IMR-90 (cell line): ENCODE measurements around the gene TACC2. TPM values are rescaled to one million over a fixed set of nuclear protein-coding genes. Genes with fewer than 3 reads are reported as not detected.

Experiments
- ATAC-seq: fragments of 200-7000 bp; cut with Tn5 transposase; 2 replicates; pipeline ENCODE4 v1.9.1; 2020; ENCODE audit warnings: low read depth, mild to moderate bottlenecking, moderate library complexity
- BruUV-seq: library from RNA; stranded (reverse); fragments of 400-500 nt; replicated peaks from 2 replicates; lab custom pipeline; 2021; lab: Mats Ljungman, UMichigan
- CTCF ChIA-PET: fragments of 300-600 bp; formaldehyde crosslinking; extraction: SDS; loops from one replicate; lab custom pipeline; 2021; ENCODE audit warnings: antibody characterized with exemption; lab: Yijun Ruan, JAX
- POLR2A ChIA-PET: fragments of 300-600 bp; sonication (Branson Sonifier 250); formaldehyde crosslinking; loops from one replicate; lab custom pipeline; 2022; ENCODE audit warnings: antibody characterized with exemption; ENCODE audit not compliant: unreplicated experiment; lab: Charles Lee
- DNase-seq: peaks from one replicate; pipeline ENCODE4 v3.0.0; 2013
- H2AFZ ChIP-seq: replicated peaks from 2 replicates; pipeline ENCODE3; 2013; ENCODE audit warnings: low read length, mild to moderate bottlenecking; ENCODE audit not compliant: poor library complexity
- H2AK5ac ChIP-seq: 2 replicates; pipeline ENCODE4 v1.6.1; 2013; ENCODE audit warnings: low read depth, low read length, inconsistent platforms
- H2AK9ac ChIP-seq: replicated peaks from 2 replicates; pipeline ENCODE3; 2013; ENCODE audit warnings: mild to moderate bottlenecking, low read depth, low read length, moderate library complexity; ENCODE audit not compliant: poor library complexity
- H2BK120ac ChIP-seq: 2 replicates; pipeline ENCODE4 v1.6.1; 2013; ENCODE audit warnings: low read depth, low read length, inconsistent platforms
- H2BK15ac ChIP-seq: 3 replicates; pipeline ENCODE4 v1.6.1; 2013; ENCODE audit warnings: low read depth, low read length, inconsistent platforms
- H2BK20ac ChIP-seq: 2 replicates; pipeline ENCODE4 v1.6.1; 2013; ENCODE audit warnings: low read depth, mild to moderate bottlenecking, inconsistent platforms, low read length, moderate library complexity
- H2BK5ac ChIP-seq: 2 replicates; pipeline ENCODE4 v1.6.1; 2013; ENCODE audit warnings: mild to moderate bottlenecking, low read depth, low read length, inconsistent platforms; ENCODE audit not compliant: poor library complexity, severe bottlenecking
- H3K14ac ChIP-seq: replicated peaks from 2 replicates; pipeline ENCODE4 v1.6.1; 2013; ENCODE audit warnings: low read depth, low read length, inconsistent platforms
- H3K18ac ChIP-seq: 2 replicates; pipeline ENCODE4 v1.6.1; 2013; ENCODE audit warnings: low read depth, low read length, control low read depth
- H3K23ac ChIP-seq: 2 replicates; pipeline ENCODE4 v1.6.1; 2013; ENCODE audit warnings: low read depth, low read length, inconsistent platforms
- H3K27ac ChIP-seq: 2 replicates; pipeline ENCODE4 v1.5.1; 2013; ENCODE audit warnings: mild to moderate bottlenecking, control low read depth, low read length; ENCODE audit not compliant: insufficient read depth
- H3K27me3 ChIP-seq: 2 replicates; pipeline ENCODE4 v1.6.1; 2013; ENCODE audit warnings: low read length; ENCODE audit not compliant: control insufficient read depth, insufficient read depth
- H3K36me3 ChIP-seq: 2 replicates; pipeline ENCODE4 v1.6.1; 2013; ENCODE audit warnings: low read length, mixed read lengths; ENCODE audit not compliant: control insufficient read depth, insufficient read depth
- H3K4ac ChIP-seq: 2 replicates; pipeline ENCODE4 v1.6.1; 2013; ENCODE audit warnings: low read depth, low read length, inconsistent platforms
- H3K4me1 ChIP-seq: 2 replicates; pipeline ENCODE4 v1.6.1; 2013; ENCODE audit warnings: low read length, mixed read lengths; ENCODE audit not compliant: control insufficient read depth, insufficient read depth
- H3K4me2 ChIP-seq: 2 replicates; pipeline ENCODE4 v1.6.1; 2013; ENCODE audit warnings: low read depth, mild to moderate bottlenecking, control low read depth, low read length, moderate library complexity
- H3K4me3 ChIP-seq: 2 replicates; pipeline ENCODE4 v1.5.1; 2013; ENCODE audit warnings: low read depth, mild to moderate bottlenecking, control low read depth, low read length, moderate library complexity; ENCODE audit not compliant: insufficient read depth
- H3K56ac ChIP-seq: 2 replicates; pipeline ENCODE4 v1.6.1; 2013; ENCODE audit warnings: low read length, inconsistent platforms; ENCODE audit not compliant: insufficient read depth; ENCODE audit errors: extremely low read depth
- H3K79me1 ChIP-seq, 2 experiments: 2 replicates each; pipeline ENCODE4 v1.6.1; 2013; ENCODE audit warnings: low read length in 2 of 2, inconsistent platforms in 1 of 2, low read depth in 1 of 2
- H3K9ac ChIP-seq: 2 replicates; pipeline ENCODE4 v1.6.1; 2013; ENCODE audit warnings: low read depth, low read length, control low read depth
- H3K9me1 ChIP-seq: 2 replicates; pipeline ENCODE4 v1.6.1; 2013; ENCODE audit warnings: low read length, inconsistent platforms; ENCODE audit not compliant: insufficient read depth
- H3K9me3 ChIP-seq: 2 replicates; pipeline ENCODE4 v1.6.1; 2013; ENCODE audit warnings: low read length; ENCODE audit not compliant: control insufficient read depth, insufficient read depth
- H4K20me1 ChIP-seq: 2 replicates; pipeline ENCODE4 v1.6.1; 2013; ENCODE audit warnings: low read length, inconsistent platforms; ENCODE audit not compliant: insufficient read depth
- H4K5ac ChIP-seq: 2 replicates; pipeline ENCODE4 v1.6.1; 2013; ENCODE audit warnings: mild to moderate bottlenecking, low read depth, low read length, control low read depth
- H4K8ac ChIP-seq, 2 experiments: 2 replicates each; pipeline ENCODE4 v1.6.1; 2013; ENCODE audit warnings: low read depth in 2 of 2, low read length in 2 of 2, control low read depth in 1 of 2, inconsistent platforms in 1 of 2
- H4K91ac ChIP-seq: 2 replicates; pipeline ENCODE4 v1.6.1; 2013; ENCODE audit warnings: low read depth, low read length, inconsistent platforms; ENCODE audit not compliant: insufficient read depth
- CEBPB ChIP-seq: IDR thresholded peaks from 2 replicates; pipeline ENCODE4 v1.6.1; 2012; ENCODE audit warnings: low read depth, low read length, improper control_type of control experiment
- FOS ChIP-seq: fragments of 150-350 bp; IDR thresholded peaks from 2 replicates; pipeline ENCODE4 v1.6.1; 2016; ENCODE audit warnings: low read depth, low read length
- MXI1 ChIP-seq: IDR thresholded peaks from 2 replicates; pipeline ENCODE4 v1.6.1; 2012; ENCODE audit warnings: low read depth, mild to moderate bottlenecking, low read length, moderate library complexity, borderline replicate concordance
- RCOR1 ChIP-seq: IDR thresholded peaks from 2 replicates; pipeline ENCODE4 v1.6.1; 2012; ENCODE audit warnings: mild to moderate bottlenecking, low read length, improper control_type of control experiment; ENCODE audit not compliant: insufficient replicate concordance
- WGBS, 2 experiments: methylation state at CpG; one replicate each; pipeline versions ENCODE4 v1.1.5 to v1.1.7; 2013; ENCODE audit warnings: missing lambda C conversion rate in 2 of 2; ENCODE audit not compliant: insufficient read length in 1 of 2; ENCODE audit errors: extremely low coverage in 2 of 2; 5-methylcytosine and 5-hydroxymethylcytosine counted together
- dilution Hi-C: fragments of 300-500 bp; cut with HindIII; formaldehyde crosslinking; loops from one replicate; pipeline ENCODE4 v1.14.3; 2018; ENCODE audit warnings: low sequenced_read_pairs; ENCODE audit not compliant: unreplicated experiment
- in situ Hi-C: fragments of 300-500 bp; cut with MboI; formaldehyde crosslinking; loops from 3 replicates; pipeline ENCODE4 v1.14.3; 2019; ENCODE audit warnings: low sequenced_read_pairs, inconsistent platforms, mixed read lengths
- intact Hi-C: fragments of 100-400 bp; cut with micrococcal nuclease; formaldehyde crosslinking; loops from 2 replicates; pipeline ENCODE4 v1.10.0; 2022
- polyA plus RNA-seq, 3 experiments: library from polyadenylated mRNA; depleted of rRNA; stranded (reverse); fragments of >200 nt; gene quantifications; 2 replicates each; pipeline ENCODE4 v1.2.3, GENCODE V29; 2012; ENCODE audit warnings: low replicate concordance in 1 of 3
- total RNA-seq: library from RNA; depleted of rRNA; stranded (reverse); fragments of >200 nt; gene quantifications from 2 replicates; pipeline ENCODE4 v1.2.3, GENCODE V29; 2012

The TACC2 gene
- total and polyA plus RNA-seq, 2 of the 4 experiments (the other 2 are of a cell fraction) = 2.9 to 15.4 TPM

GRCh38 chr10:122282253-122282671 is 293.3 kb downstream of the TACC2 start:
- peak overlapping the region; percentile 67; the same call in 1 of the 2 replicates for H3K4me2 ChIP-seq
- H4K5ac ChIP-seq = no peak overlapping the region
- no peak overlapping the region for H3K14ac ChIP-seq
- CTCF ChIA-PET = interaction anchor here (0.6 kb wide), 1 partner anchor 60 kb away, joined by 3 read pairs; no protein-coding TSS in a partner anchor
- H3K9ac ChIP-seq = no peak overlapping the region
- H2BK120ac ChIP-seq = no peak overlapping the region
- H4K20me1 ChIP-seq = no peaks in the 10 kb centered on the region
- H3K4me3 ChIP-seq = no peak overlapping the region
- no peak overlapping the region for H2AFZ ChIP-seq
- DNase-seq (peak; percentile 45), ATAC-seq (peak; percentile 38)
- peaks cover 12% of the 10 kb centered on the region for H3K4me1 ChIP-seq
- POLR2A ChIA-PET = interaction anchor here (0.6 kb wide), 1 partner anchor 170 kb away, joined by 4 read pairs; no protein-coding TSS in a partner anchor
- no peak overlapping the region for H2AK5ac ChIP-seq
- no peak overlapping the region for H3K27ac ChIP-seq
- in situ Hi-C loops = no loop called here
- H3K18ac ChIP-seq = no peak overlapping the region
- TF ChIP-seq FOS = 0 out of 2 replicates have a peak, but pooled peaks have one; percentile 8
- TF ChIP-seq RCOR1 = no peak
- no peak for TF ChIP-seq CEBPB
- TF ChIP-seq MXI1 = no peak
- H2BK20ac ChIP-seq = no peak overlapping the region
- no TSS peak for BruUV-seq
- no peak overlapping the region for H2BK15ac ChIP-seq
- H2BK5ac ChIP-seq = no peak overlapping the region
- intact Hi-C loops = no loop called here
- no peak overlapping the region for H3K4ac ChIP-seq
- no peaks in the 10 kb centered on the region for H3K79me1 ChIP-seq
- no peak overlapping the region for H4K8ac ChIP-seq
- H2AK9ac ChIP-seq = no peak overlapping the region
- no peaks in the 10 kb centered on the region for H3K27me3 ChIP-seq
- no peaks in the 10 kb centered on the region for H3K36me3 ChIP-seq
- H3K9me3 ChIP-seq = no peaks in the 10 kb centered on the region
- dilution Hi-C loops = no loop called here
- H4K91ac ChIP-seq = no peak overlapping the region
- no peak overlapping the region for H3K23ac ChIP-seq
- H3K56ac ChIP-seq = no peak overlapping the region
- 37% methylated on average over 4 of the region's 9 CpGs; no CpG with 5 or more reads in 1 of the 2 experiments for WGBS, 2 experiments
- peaks cover 7% of the 10 kb centered on the region; the same call in 1 of the 2 replicates for H3K9me1 ChIP-seq
